ENCODE measurements around the gene ARSB.

ARSB gene

DNA sequence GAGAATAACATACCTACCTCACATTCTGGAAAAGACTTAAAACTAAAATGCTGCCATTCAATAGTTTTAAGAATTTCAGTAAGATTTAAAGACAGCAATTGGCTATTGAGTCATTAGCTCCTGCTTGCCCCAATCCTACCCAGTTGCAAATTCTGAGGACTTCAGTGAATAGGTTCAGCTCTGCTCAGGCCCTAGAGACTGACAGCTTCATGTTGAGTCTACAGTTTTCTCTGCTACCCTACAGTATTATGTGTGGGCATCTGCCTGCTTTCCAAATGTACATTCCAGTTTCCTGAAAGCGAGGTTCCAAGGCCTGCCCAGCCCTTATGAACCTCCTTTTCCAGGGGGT, 61.5 kb downstream of the ARSB start:
- TF ChIP-seq, protein P1, sequence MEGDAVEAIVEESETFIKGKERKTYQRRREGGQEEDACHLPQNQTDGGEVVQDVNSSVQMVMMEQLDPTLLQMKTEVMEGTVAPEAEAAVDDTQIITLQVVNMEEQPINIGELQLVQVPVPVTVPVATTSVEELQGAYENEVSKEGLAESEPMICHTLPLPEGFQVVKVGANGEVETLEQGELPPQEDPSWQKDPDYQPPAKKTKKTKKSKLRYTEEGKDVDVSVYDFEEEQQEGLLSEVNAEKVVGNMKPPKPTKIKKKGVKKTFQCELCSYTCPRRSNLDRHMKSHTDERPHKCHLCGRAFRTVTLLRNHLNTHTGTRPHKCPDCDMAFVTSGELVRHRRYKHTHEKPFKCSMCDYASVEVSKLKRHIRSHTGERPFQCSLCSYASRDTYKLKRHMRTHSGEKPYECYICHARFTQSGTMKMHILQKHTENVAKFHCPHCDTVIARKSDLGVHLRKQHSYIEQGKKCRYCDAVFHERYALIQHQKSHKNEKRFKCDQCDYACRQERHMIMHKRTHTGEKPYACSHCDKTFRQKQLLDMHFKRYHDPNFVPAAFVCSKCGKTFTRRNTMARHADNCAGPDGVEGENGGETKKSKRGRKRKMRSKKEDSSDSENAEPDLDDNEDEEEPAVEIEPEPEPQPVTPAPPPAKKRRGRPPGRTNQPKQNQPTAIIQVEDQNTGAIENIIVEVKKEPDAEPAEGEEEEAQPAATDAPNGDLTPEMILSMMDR (conservative IDR thresholded peaks at IDR 0.05; ENCODE audit: low read length), result no peak
- no peak for TF ChIP-seq EZH2phosphoT487 (IDR thresholded peaks at IDR 0.05; ENCODE audit: borderline replicate concordance)
- H3K9me2 ChIP-seq (replicated peaks; ENCODE audit: low read depth, low read length), result no peaks in the 10 kb centered on the region
- H3K9me3 ChIP-seq (ENCODE audit: insufficient read depth, low read depth, low read length), result no peaks in the 10 kb centered on the region
- no peak overlapping the region for H2AFZ ChIP-seq (ENCODE audit: low read length)
- H3K27me3 ChIP-seq (ENCODE audit: insufficient read depth, low read length, poor library complexity, severe bottlenecking), result no peaks in the 10 kb centered on the region
- no peaks in the 10 kb centered on the region for H3K4me1 ChIP-seq (ENCODE audit: insufficient read depth, low read length, poor library complexity, severe bottlenecking)
- no peak overlapping the region for H3K4me2 ChIP-seq (ENCODE audit: low read depth, low read length, poor library complexity, severe bottlenecking)
- no peak overlapping the region for H3K4me3 ChIP-seq (ENCODE audit: low read length, poor library complexity, severe bottlenecking)
- H3F3A ChIP-seq (ENCODE audit: low read depth), result no peaks in the 10 kb centered on the region
- H3K36me3 ChIP-seq (ENCODE audit: insufficient read depth, low read length), result no peaks in the 10 kb centered on the region
- H3K9ac ChIP-seq (ENCODE audit: low read depth, low read length, poor library complexity, severe bottlenecking), result no peak overlapping the region
- H3K79me2 ChIP-seq (ENCODE audit: insufficient read depth, low read length), result no peaks in the 10 kb centered on the region
- H4K20me1 ChIP-seq (ENCODE audit: insufficient read depth, low read length, poor library complexity, severe bottlenecking), result no peaks in the 10 kb centered on the region

- H3K79me2 ChIP-seq (ENCODE audit: insufficient read depth, low read length), result no peaks in the 10 kb centered on the region
- H2AFZ ChIP-seq (ENCODE audit: low read length), result no peak overlapping the region
- H3K27me3 ChIP-seq (ENCODE audit: insufficient read depth, low read length, poor library complexity, severe bottlenecking), result no peaks in the 10 kb centered on the region
- H3K4me1 ChIP-seq (ENCODE audit: insufficient read depth, low read length, poor library complexity, severe bottlenecking), result no peaks in the 10 kb centered on the region
- H4K20me1 ChIP-seq (ENCODE audit: insufficient read depth, low read length, poor library complexity, severe bottlenecking), result no peaks in the 10 kb centered on the region
- no peaks in the 10 kb centered on the region for H3K36me3 ChIP-seq (ENCODE audit: insufficient read depth, low read length)
- no peak overlapping the region for H3K4me2 ChIP-seq (ENCODE audit: low read depth, low read length, poor library complexity, severe bottlenecking)
- H3K4me3 ChIP-seq (ENCODE audit: low read length, poor library complexity, severe bottlenecking), result no peak overlapping the region
- H3K9ac ChIP-seq (ENCODE audit: low read depth, low read length, poor library complexity, severe bottlenecking), result no peak overlapping the region
- H3K9me3 ChIP-seq (ENCODE audit: insufficient read depth, low read depth, low read length), result no peaks in the 10 kb centered on the region
- TF ChIP-seq, protein P1 (conservative IDR thresholded peaks at IDR 0.05; ENCODE audit: low read length), result no peak
- TF ChIP-seq EZH2phosphoT487 (IDR thresholded peaks at IDR 0.05; ENCODE audit: borderline replicate concordance), result no peak
- H3F3A ChIP-seq (ENCODE audit: low read depth), result no peaks in the 10 kb centered on the region
- H3K9me2 ChIP-seq (replicated peaks; ENCODE audit: low read depth, low read length), result no peaks in the 10 kb centered on the region
These were observed 62.1 kb downstream of the ARSB start for GRCh38 chr5:78922879-78923621.

DNA sequence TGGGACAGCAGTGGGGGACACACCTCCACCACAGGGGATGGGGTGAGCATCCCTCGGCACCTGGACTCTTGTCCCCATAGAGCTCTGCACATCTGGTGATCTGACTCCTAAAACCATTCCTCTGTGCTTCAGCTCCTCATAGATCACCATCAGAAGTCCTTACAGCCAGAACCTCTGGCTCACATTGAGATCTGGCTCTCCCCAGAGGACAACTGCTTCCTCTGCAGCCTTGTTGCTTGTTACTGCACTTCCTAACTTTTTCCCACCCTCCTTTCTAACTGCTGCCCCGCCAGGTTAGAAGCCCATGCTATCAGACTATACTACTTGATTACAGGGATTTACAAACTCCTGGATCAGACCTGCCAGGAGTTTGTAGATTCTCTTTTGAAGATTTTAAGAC, 64.5 kb downstream of the ARSB start:
- H3K4me2 ChIP-seq (ENCODE audit: low read depth, low read length, poor library complexity, severe bottlenecking), result no peak overlapping the region
- H4K20me1 ChIP-seq (ENCODE audit: insufficient read depth, low read length, poor library complexity, severe bottlenecking), result no peaks in the 10 kb centered on the region
- H3K9ac ChIP-seq (ENCODE audit: low read depth, low read length, poor library complexity, severe bottlenecking), result no peak overlapping the region
- H3K9me3 ChIP-seq (ENCODE audit: insufficient read depth, low read depth, low read length), result no peaks in the 10 kb centered on the region
- H3K36me3 ChIP-seq (ENCODE audit: insufficient read depth, low read length), result no peaks in the 10 kb centered on the region
- H2AFZ ChIP-seq (ENCODE audit: low read length), result no peak overlapping the region
- no peak for TF ChIP-seq EZH2phosphoT487 (IDR thresholded peaks at IDR 0.05; ENCODE audit: borderline replicate concordance)
- TF ChIP-seq, protein P1 (conservative IDR thresholded peaks at IDR 0.05; ENCODE audit: low read length), result no peak
- H3K4me3 ChIP-seq (ENCODE audit: low read length, poor library complexity, severe bottlenecking), result no peak overlapping the region
- H3K79me2 ChIP-seq (ENCODE audit: insufficient read depth, low read length), result no peaks in the 10 kb centered on the region
- H3K9me2 ChIP-seq (replicated peaks; ENCODE audit: low read depth, low read length), result no peaks in the 10 kb centered on the region
- no peaks in the 10 kb centered on the region for H3K4me1 ChIP-seq (ENCODE audit: insufficient read depth, low read length, poor library complexity, severe bottlenecking)
- H3F3A ChIP-seq (ENCODE audit: low read depth), result no peaks in the 10 kb centered on the region
- no peaks in the 10 kb centered on the region for H3K27me3 ChIP-seq (ENCODE audit: insufficient read depth, low read length, poor library complexity, severe bottlenecking)
